Measurements from ENCODE around the gene FGF21. TPM values are rescaled to one million over a fixed set of nuclear protein-coding genes. Genes with fewer than 3 reads are reported as not detected.

Gene FGF21
- total RNA-seq, 4 donors from 2014 or later, result not detected

DNA sequence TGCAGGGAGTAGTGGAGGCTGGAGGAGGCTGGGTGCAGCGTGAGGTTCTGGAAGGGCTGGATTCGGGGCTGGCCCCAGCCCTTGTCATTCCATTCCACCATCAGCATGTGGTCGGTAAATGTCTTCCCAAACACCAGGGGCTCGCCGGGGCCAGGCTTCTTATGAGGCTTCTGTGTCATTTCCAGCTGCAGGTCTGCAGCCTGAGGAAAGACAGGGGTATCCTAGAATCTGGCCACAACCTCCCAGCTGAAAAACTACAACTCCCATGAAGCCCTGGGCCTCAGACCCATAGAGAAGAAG, 51.1 kb downstream of the FGF21 start:
- Histone ChIP-seq H3K9me3 (no peaks in the 10 kb centered on the region), H3K27ac (no peak overlapping the region), H3K4me3 (no peak overlapping the region), H3K4me1 (peaks cover 19% of the 10 kb centered on the region), H3K36me3 (peaks cover 12% of the 10 kb centered on the region), H3K27me3 (no peaks in the 10 kb centered on the region)
- DNase-seq (ENCODE audit: low spot score in 2 of 2), result no peak
- 100% methylated on average over 1 of the region's 5 CpGs for WGBS
- TF ChIP-seq, protein P1, sequence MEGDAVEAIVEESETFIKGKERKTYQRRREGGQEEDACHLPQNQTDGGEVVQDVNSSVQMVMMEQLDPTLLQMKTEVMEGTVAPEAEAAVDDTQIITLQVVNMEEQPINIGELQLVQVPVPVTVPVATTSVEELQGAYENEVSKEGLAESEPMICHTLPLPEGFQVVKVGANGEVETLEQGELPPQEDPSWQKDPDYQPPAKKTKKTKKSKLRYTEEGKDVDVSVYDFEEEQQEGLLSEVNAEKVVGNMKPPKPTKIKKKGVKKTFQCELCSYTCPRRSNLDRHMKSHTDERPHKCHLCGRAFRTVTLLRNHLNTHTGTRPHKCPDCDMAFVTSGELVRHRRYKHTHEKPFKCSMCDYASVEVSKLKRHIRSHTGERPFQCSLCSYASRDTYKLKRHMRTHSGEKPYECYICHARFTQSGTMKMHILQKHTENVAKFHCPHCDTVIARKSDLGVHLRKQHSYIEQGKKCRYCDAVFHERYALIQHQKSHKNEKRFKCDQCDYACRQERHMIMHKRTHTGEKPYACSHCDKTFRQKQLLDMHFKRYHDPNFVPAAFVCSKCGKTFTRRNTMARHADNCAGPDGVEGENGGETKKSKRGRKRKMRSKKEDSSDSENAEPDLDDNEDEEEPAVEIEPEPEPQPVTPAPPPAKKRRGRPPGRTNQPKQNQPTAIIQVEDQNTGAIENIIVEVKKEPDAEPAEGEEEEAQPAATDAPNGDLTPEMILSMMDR (IDR thresholded peaks at IDR 0.05), result no peak
- TF ChIP-seq EP300 (IDR thresholded peaks at IDR 0.05) (no peak), POLR2A (IDR thresholded peaks at IDR 0.05) (no peak), POLR2AphosphoS5 (IDR thresholded peaks at IDR 0.05) (no peak)

DNA sequence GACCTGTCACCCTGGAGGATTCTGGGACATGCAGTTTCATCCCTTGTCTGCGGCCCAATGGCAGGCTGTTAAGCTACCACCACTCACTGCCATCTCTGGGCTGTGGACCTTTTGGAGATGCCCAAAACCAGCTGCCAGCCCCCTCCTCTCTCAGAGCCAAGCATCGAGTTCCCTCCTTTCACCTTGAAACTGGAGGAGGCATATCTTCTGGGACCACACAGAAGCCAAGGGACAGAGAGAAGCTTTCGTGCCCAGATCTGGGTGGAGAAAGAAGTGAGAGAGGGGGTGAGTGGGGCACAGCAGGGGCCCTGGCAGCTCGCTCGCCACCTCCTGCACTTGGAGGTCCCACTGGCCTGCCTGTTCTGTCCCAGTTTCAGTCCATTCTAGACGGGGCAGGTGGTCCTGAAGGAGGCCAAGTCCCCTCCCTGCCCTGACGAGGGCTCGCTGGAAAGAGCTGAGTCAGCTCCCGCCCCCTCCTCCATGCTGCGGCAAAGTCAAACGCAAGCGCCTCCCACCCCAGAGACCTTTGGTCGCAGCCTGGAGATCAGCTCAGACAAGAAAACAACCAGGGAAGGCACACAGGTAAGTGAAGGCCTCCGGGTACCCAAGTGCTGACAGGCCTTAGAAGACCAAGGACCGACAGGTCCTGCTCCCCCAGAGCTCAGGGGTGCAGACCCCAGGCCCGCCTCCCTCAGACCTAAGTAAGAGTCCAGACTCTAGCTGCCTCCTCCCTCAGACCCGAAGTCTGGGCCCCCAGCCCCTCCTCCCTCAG, 51.7 kb downstream of the FGF21 start:
- WGBS, result 80% methylated on average over 13 of the region's 17 CpGs
- Histone ChIP-seq H3K27ac (no peak overlapping the region), H3K4me1 (peaks cover 25% of the 10 kb centered on the region), H3K4me3 (no peak overlapping the region), H3K9me3 (no peaks in the 10 kb centered on the region), H3K36me3 (peaks cover 12% of the 10 kb centered on the region), H3K27me3 (no peaks in the 10 kb centered on the region)
- TF ChIP-seq POLR2AphosphoS5 (IDR thresholded peaks at IDR 0.05) (no peak), EP300 (IDR thresholded peaks at IDR 0.05) (no peak), POLR2A (IDR thresholded peaks at IDR 0.05) (no peak)
- TF ChIP-seq, protein P1 (IDR thresholded peaks at IDR 0.05), result no peak
- DNase-seq (ENCODE audit: low spot score in 2 of 2), result no peak

DNA sequence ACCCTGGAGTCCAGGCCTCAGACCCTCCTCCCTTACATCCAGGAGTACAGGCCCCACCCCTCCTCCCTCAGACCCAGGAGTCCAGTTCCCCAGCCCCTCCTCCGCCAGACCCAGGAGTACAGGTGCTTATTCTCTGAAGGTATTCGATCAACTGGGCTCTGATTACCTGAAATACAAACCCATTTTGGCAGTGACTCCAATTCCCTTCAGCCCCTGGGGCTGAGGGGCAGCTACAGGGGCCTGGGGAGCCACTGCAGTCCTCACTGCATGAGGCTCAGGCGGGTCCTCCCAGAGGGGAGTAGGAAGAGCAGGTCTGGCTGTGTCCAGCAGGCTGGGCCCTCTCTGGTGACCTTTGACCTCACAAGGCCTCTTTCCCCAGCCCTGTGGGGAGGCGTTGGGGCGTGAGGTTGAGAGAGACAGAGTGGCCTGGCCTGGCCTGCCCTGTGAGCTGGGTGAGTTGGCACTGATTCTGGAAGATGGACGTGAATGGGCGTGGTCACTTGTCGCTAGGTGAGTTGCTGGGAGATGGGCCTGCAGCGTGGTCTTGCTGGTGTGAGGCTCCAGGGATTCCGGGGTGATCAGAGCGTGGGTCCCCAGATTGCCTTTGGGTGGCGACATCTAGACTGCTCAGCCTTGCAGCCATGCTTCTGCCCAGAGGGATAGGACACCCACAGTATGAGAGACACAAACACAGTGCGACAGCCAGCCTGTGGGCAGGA, 52.4 kb downstream of the FGF21 start:
- H3K27ac ChIP-seq, result no peak overlapping the region
- TF ChIP-seq EP300 (IDR thresholded peaks at IDR 0.05) (no peak), POLR2AphosphoS5 (IDR thresholded peaks at IDR 0.05) (no peak), POLR2A (IDR thresholded peaks at IDR 0.05) (no peak)
- TF ChIP-seq, protein P1 (IDR thresholded peaks at IDR 0.05), result no peak

More for the DNA sequence above, 52.4 kb downstream of the FGF21 start:
- WGBS, result 81% methylated on average over 13 of the region's 13 CpGs
- peaks cover 32% of the 10 kb centered on the region for H3K4me1 ChIP-seq
- H3K36me3 ChIP-seq, result peaks cover 12% of the 10 kb centered on the region
- no peaks in the 10 kb centered on the region for H3K27me3 ChIP-seq
- DNase-seq (ENCODE audit: low spot score in 2 of 2), result no peak
- no peaks in the 10 kb centered on the region for H3K9me3 ChIP-seq
- H3K4me3 ChIP-seq, result no peak overlapping the region

Other genes starting within 250 kb of the FGF21 start
- 1 to 10 TPM; 1.3 to 3.5 (median 1.6) TPM for gene LMTK3, start 243.7 kb upstream of the FGF21 start, total RNA-seq
- 100 to 1,000 TPM in 2 of 4 donors, 10 to 100 TPM in 2; 26.0 to 162 (median 122) TPM for gene SULT2B1, start 203.4 kb upstream of the FGF21 start, total RNA-seq
- 1 to 10 TPM; 2.1 to 3.6 (median 2.8) TPM for gene SPACA4, start 148.8 kb upstream of the FGF21 start, total RNA-seq
- gene FAM83E, start 140.4 kb upstream of the FGF21 start, total RNA-seq, result 1 to 10 TPM in 2 of 4 donors, under 1 TPM in 2; 0.87 to 5.1 (median 1.1) TPM
- 1,000 to 10,000 TPM; 2,067 to 3,423 (median 3,271) TPM for gene RPL18, start 136.3 kb upstream of the FGF21 start, total RNA-seq
- gene SPHK2, start 136.0 kb upstream of the FGF21 start, total RNA-seq, result 1 to 10 TPM; 3.9 to 9.9 (median 5.6) TPM
- gene DBP, start 118.1 kb upstream of the FGF21 start, total RNA-seq, result 10 to 100 TPM; 11.2 to 22.3 (median 17.8) TPM
- gene CA11, start 109.3 kb upstream of the FGF21 start, total RNA-seq, result 10 to 100 TPM in 2 of 4 donors, 1 to 10 TPM in 2; 8.8 to 11.0 (median 9.7) TPM
- gene NTN5, start 82.5 kb upstream of the FGF21 start, total RNA-seq, result 1 to 10 TPM in 2 of 4 donors, under 1 TPM in 2; 0.64 to 2.2 (median 1.3) TPM
- 10 to 100 TPM in 1 of 4 donors, 1 to 10 TPM in 3; 2.1 to 17.4 (median 4.9) TPM for gene FUT2, start 59.6 kb upstream of the FGF21 start, total RNA-seq
- gene MAMSTR, start 35.8 kb upstream of the FGF21 start, total RNA-seq, result 1 to 10 TPM in 3 of 4 donors, under 1 TPM in 1; 0.57 to 1.6 (median 1.5) TPM
- gene RASIP1, start 14.9 kb upstream of the FGF21 start, total RNA-seq, result 10 to 100 TPM in 1 of 4 donors, 1 to 10 TPM in 3; 5.1 to 16.1 (median 6.5) TPM
- gene IZUMO1, start 8.6 kb upstream of the FGF21 start, total RNA-seq, result under 1 TPM in 2 of 4 donors, not detected in 2; 0.40 to 0.45 TPM
- 1 to 10 TPM; 1.2 to 3.9 (median 2.6) TPM for gene FUT1, start 2.9 kb upstream of the FGF21 start, total RNA-seq
- 10 to 100 TPM; 33.5 to 50.6 (median 38.1) TPM for gene BCAT2, start 55.5 kb downstream of the FGF21 start, total RNA-seq
- 1 to 10 TPM; 2.5 to 3.4 (median 3.1) TPM for gene HSD17B14, start 81.0 kb downstream of the FGF21 start, total RNA-seq
- 1 to 10 TPM; 2.8 to 5.1 (median 5.0) TPM for gene PLEKHA4, start 113.1 kb downstream of the FGF21 start, total RNA-seq
- 100 to 1,000 TPM; 135 to 191 (median 144) TPM for gene PPP1R15A, start 116.9 kb downstream of the FGF21 start, total RNA-seq
- not detected for gene TULP2, start 143.2 kb downstream of the FGF21 start, total RNA-seq
- gene NUCB1, start 144.8 kb downstream of the FGF21 start, total RNA-seq, result 100 to 1,000 TPM; 132 to 220 (median 204) TPM
- under 1 TPM in 1 of 4 donors, not detected in 3; 0.59 TPM for gene DHDH, start 178.2 kb downstream of the FGF21 start, total RNA-seq
- gene BAX, start 199.4 kb downstream of the FGF21 start, total RNA-seq, result 10 to 100 TPM; 25.1 to 29.6 (median 27.5) TPM
- 1,000 to 10,000 TPM in 3 of 4 donors, 100 to 1,000 TPM in 1; 883 to 1,582 (median 1,278) TPM for gene FTL, start 209.8 kb downstream of the FGF21 start, total RNA-seq
- gene GYS1, start 237.8 kb downstream of the FGF21 start, total RNA-seq, result 10 to 100 TPM; 26.4 to 42.0 (median 31.6) TPM
- 10 to 100 TPM; 37.3 to 70.3 (median 68.8) TPM for gene RUVBL2, start 238.4 kb downstream of the FGF21 start, total RNA-seq